Measurements from ENCODE around the gene NUP54.

- TF ChIP-seq CTCF (IDR thresholded peaks at IDR 0.05) (no peak), POLR2A (IDR thresholded peaks at IDR 0.05) (no peak)
Measured at GRCh38 chr4:76192236-76192635, 44.0 kb upstream of the NUP54 start.
